ENCODE measurements around the gene ENTR1.
"Not testable (repeated sequence)": the region's sequence is repeated elsewhere in the genome, so short reads cannot be mapped to it uniquely, and the experiment has no call there.

ENTR1 gene

GRCh38 chr9:136426787-136427186 is 16.4 kb upstream of the ENTR1 start:
- no peaks in the 10 kb centered on the region for H3K9me3 ChIP-seq (ENCODE audit: control insufficient read depth, insufficient read depth, low read length)
- H4K20me1 ChIP-seq (ENCODE audit: control insufficient read depth, insufficient read depth, low read depth, low read length) = no peaks in the 10 kb centered on the region
- H3K36me3 ChIP-seq (ENCODE audit: control insufficient read depth, low read length) = peaks cover 64% of the 10 kb centered on the region
- no peaks in the 10 kb centered on the region for H3K4me1 ChIP-seq (ENCODE audit: control insufficient read depth, low read length)
- H3K27ac ChIP-seq (ENCODE audit: low read depth, low read length) = no peak overlapping the region
- H3K79me2 ChIP-seq (ENCODE audit: control insufficient read depth, low read length) = no peaks in the 10 kb centered on the region; the same call in 1 of the 2 replicates
- no peak overlapping the region for H3K4me3 ChIP-seq (ENCODE audit: low read length)
- H3F3A ChIP-seq (ENCODE audit: control insufficient read depth, insufficient read depth) = peaks cover 6% of the 10 kb centered on the region; the same call in 1 of the 2 replicates
- H3K27me3 ChIP-seq (ENCODE audit: control insufficient read depth, low read length) = no peaks in the 10 kb centered on the region
- H3K9me2 ChIP-seq (replicated peaks; ENCODE audit: control insufficient read depth, low read length) = no peaks in the 10 kb centered on the region
- TF ChIP-seq CTCF (IDR thresholded peaks at IDR 0.05; ENCODE audit: low read depth, low read length, poor library complexity, severe bottlenecking) (no peak), EZH2phosphoT487 (IDR thresholded peaks at IDR 0.05; ENCODE audit: borderline replicate concordance, low read length) (no peak)
- H3K4me2 ChIP-seq (ENCODE audit: low read length) = no peak overlapping the region

GRCh38 chr9:136425367-136425766 is 15.0 kb upstream of the ENTR1 start:
- not testable (repeated sequence) for H3K9me3 ChIP-seq (ENCODE audit: control insufficient read depth, insufficient read depth, low read length)

GRCh38 chr9:136424750-136425362 is 14.4 kb upstream of the ENTR1 start:
- H3K9me3 ChIP-seq (ENCODE audit: control insufficient read depth, insufficient read depth, low read length) = no peaks in the 10 kb centered on the region
- H3K36me3 ChIP-seq (ENCODE audit: control insufficient read depth, low read length) = peaks cover 70% of the 10 kb centered on the region
- no peaks in the 10 kb centered on the region; the same call in 1 of the 2 replicates for H3K79me2 ChIP-seq (ENCODE audit: control insufficient read depth, low read length)
- no peaks in the 10 kb centered on the region for H4K20me1 ChIP-seq (ENCODE audit: control insufficient read depth, insufficient read depth, low read depth, low read length)
- H3K4me1 ChIP-seq (ENCODE audit: control insufficient read depth, low read length) = no peaks in the 10 kb centered on the region
- TF ChIP-seq CTCF (IDR thresholded peaks at IDR 0.05; ENCODE audit: low read depth, low read length, poor library complexity, severe bottlenecking) = no peak
- peaks cover 6% of the 10 kb centered on the region; the same call in 1 of the 2 replicates for H3F3A ChIP-seq (ENCODE audit: control insufficient read depth, insufficient read depth)
- H3K9me2 ChIP-seq (replicated peaks; ENCODE audit: control insufficient read depth, low read length) = no peaks in the 10 kb centered on the region
- no peak overlapping the region for H3K27ac ChIP-seq (ENCODE audit: low read depth, low read length)
- H3K27me3 ChIP-seq (ENCODE audit: control insufficient read depth, low read length) = no peaks in the 10 kb centered on the region
- H3K4me2 ChIP-seq (ENCODE audit: low read length) = no peak overlapping the region
- H3K4me3 ChIP-seq (ENCODE audit: low read length) = no peak overlapping the region

More at GRCh38 chr9:136425367-136425766, 15.0 kb upstream of the ENTR1 start:
- H3K27ac ChIP-seq (ENCODE audit: low read depth, low read length); H3K4me2 ChIP-seq (ENCODE audit: low read length); H3K27me3 ChIP-seq (ENCODE audit: control insufficient read depth, low read length); H3K4me1 ChIP-seq (ENCODE audit: control insufficient read depth, low read length); H4K20me1 ChIP-seq (ENCODE audit: control insufficient read depth, insufficient read depth, low read depth, low read length); H3F3A ChIP-seq (ENCODE audit: control insufficient read depth, insufficient read depth); H3K4me3 ChIP-seq (ENCODE audit: low read length); H3K9me2 ChIP-seq (replicated peaks; ENCODE audit: control insufficient read depth, low read length); H3K79me2 ChIP-seq (ENCODE audit: control insufficient read depth, low read length): not testable (repeated sequence)
- H3K36me3 ChIP-seq (ENCODE audit: control insufficient read depth, low read length) = peaks cover 71% of the 10 kb centered on the region

GRCh38 chr9:136423432-136424146 is 13.2 kb upstream of the ENTR1 start:
- H3K4me3 ChIP-seq (ENCODE audit: low read length) = no peak overlapping the region
- H4K20me1 ChIP-seq (ENCODE audit: control insufficient read depth, insufficient read depth, low read depth, low read length) = no peaks in the 10 kb centered on the region
- no peaks in the 10 kb centered on the region for H3K4me1 ChIP-seq (ENCODE audit: control insufficient read depth, low read length)
- TF ChIP-seq CTCF (IDR thresholded peaks at IDR 0.05; ENCODE audit: low read depth, low read length, poor library complexity, severe bottlenecking) (no peak), EZH2phosphoT487 (IDR thresholded peaks at IDR 0.05; ENCODE audit: borderline replicate concordance, low read length) (no peak)
- no peaks in the 10 kb centered on the region for H3K9me3 ChIP-seq (ENCODE audit: control insufficient read depth, insufficient read depth, low read length)
- H3K4me2 ChIP-seq (ENCODE audit: low read length) = no peak overlapping the region
- no peaks in the 10 kb centered on the region; the same call in 1 of the 2 replicates for H3K79me2 ChIP-seq (ENCODE audit: control insufficient read depth, low read length)
- no peaks in the 10 kb centered on the region for H3K9me2 ChIP-seq (replicated peaks; ENCODE audit: control insufficient read depth, low read length)
- H3K27ac ChIP-seq (ENCODE audit: low read depth, low read length) = no peak overlapping the region
- peaks cover 4% of the 10 kb centered on the region; the same call in 1 of the 2 replicates for H3F3A ChIP-seq (ENCODE audit: control insufficient read depth, insufficient read depth)
- peaks cover 71% of the 10 kb centered on the region for H3K36me3 ChIP-seq (ENCODE audit: control insufficient read depth, low read length)
- no peaks in the 10 kb centered on the region for H3K27me3 ChIP-seq (ENCODE audit: control insufficient read depth, low read length)

Measured in DOHH2 (cell line).